AG04450 (cell line): ENCODE measurements around the gene MAPK11. TPM values are rescaled to one million over a fixed set of nuclear protein-coding genes. Genes with fewer than 3 reads are reported as not detected.

Experiments
- CTCF ChIA-PET: fragments of 300-600, 350-600 bp; formaldehyde crosslinking; extraction: SDS; loops from one replicate; lab custom pipeline; 2022; ENCODE audit warnings: antibody characterized with exemption, inconsistent platforms; lab: Charles Lee
- POLR2A ChIA-PET: fragments of 350-600 bp; formaldehyde crosslinking; extraction: SDS; loops from one replicate; lab custom pipeline; 2021; ENCODE audit warnings: antibody characterized with exemption, inconsistent platforms; lab: Yijun Ruan, JAX
- DNase-seq: peaks from one replicate; pipeline ENCODE4 v3.0.0-alpha.2; 2011; ENCODE audit warnings: low read depth, low spot score
- H3K27ac ChIP-seq: one replicate; pipeline ENCODE4 v1.5.1; 2012; ENCODE audit warnings: low read depth, low read length, control low read depth
- H3K27me3 ChIP-seq: one replicate; pipeline ENCODE4 v1.6.0; 2012; ENCODE audit warnings: low read length; ENCODE audit not compliant: control insufficient read depth, insufficient read depth
- H3K4me3 ChIP-seq: 2 replicates; pipeline ENCODE4 v1.5.1; 2011; ENCODE audit warnings: mild to moderate bottlenecking, low read depth, low read length, control low read depth
- H3K9me3 ChIP-seq: 2 replicates; pipeline ENCODE4 v1.5.1; 2012; ENCODE audit warnings: low read length; ENCODE audit not compliant: control insufficient read depth, insufficient read depth
- CTCF ChIP-seq: IDR thresholded peaks from 2 replicates; pipeline ENCODE4 v1.5.1; 2011; ENCODE audit warnings: low read depth, low read length, control low read depth, inconsistent platforms
- polyA plus RNA-seq: library from polyadenylated mRNA; depleted of rRNA; stranded (reverse); fragments of >200 nt; gene quantifications from 2 replicates; pipeline ENCODE4 v1.2.3, GENCODE V29; 2011

The MAPK11 gene
- polyA plus RNA-seq, 1 experiment = 6.7 TPM

GRCh38 chr22:50227579-50228215 is 42.5 kb downstream of the MAPK11 start:
- H3K27ac ChIP-seq = no peak overlapping the region
- H3K4me3 ChIP-seq = no peak overlapping the region
- POLR2A ChIA-PET = interaction anchor here (0.5 kb wide), 1 partner anchor 257 kb away, joined by 5 read pairs; no protein-coding TSS in a partner anchor
- H3K9me3 ChIP-seq = no peaks in the 10 kb centered on the region; the same call in 1 of the 2 replicates
- CTCF ChIA-PET = no interaction called here
- no peaks in the 10 kb centered on the region for H3K27me3 ChIP-seq
- DNase-seq = no peak
- TF ChIP-seq CTCF = no peak

- no peak for DNase-seq
- Histone ChIP-seq H3K4me3 (no peak overlapping the region), H3K27me3 (no peaks in the 10 kb centered on the region), H3K27ac (no peak overlapping the region), H3K9me3 (no peaks in the 10 kb centered on the region; the same call in 1 of the 2 replicates)
- ChIA-PET POLR2A (interaction anchor here (0.5 to 0.6 kb wide), 2 partner anchors 9 to 258 kb away, joined by 3 to 5 read pairs; no protein-coding TSS in a partner anchor), CTCF (no interaction called here)
- no peak for TF ChIP-seq CTCF
These were observed 43.4 kb downstream of the MAPK11 start for GRCh38 chr22:50226875-50227165.

- no peak for TF ChIP-seq CTCF
- CTCF ChIA-PET = no interaction called here
- Histone ChIP-seq H3K4me3 (no peak overlapping the region), H3K27me3 (no peaks in the 10 kb centered on the region), H3K9me3 (peaks cover under 1% of the 10 kb centered on the region; the same call in 1 of the 2 replicates), H3K27ac (no peak overlapping the region)
- POLR2A ChIA-PET = interaction anchor here (0.6 kb wide), 1 partner anchor 10 kb away, joined by 3 read pairs; no protein-coding TSS in a partner anchor
- DNase-seq = no peak
These were observed 43.9 kb downstream of the MAPK11 start for GRCh38 chr22:50226063-50226874.

GRCh38 chr22:50225200-50225969 is 44.8 kb downstream of the MAPK11 start:
- no peak for TF ChIP-seq CTCF
- DNase-seq = no peak
- Histone ChIP-seq H3K27me3 (no peaks in the 10 kb centered on the region), H3K4me3 (no peak overlapping the region), H3K27ac (no peak overlapping the region), H3K9me3 (peaks cover 5% of the 10 kb centered on the region; the same call in 1 of the 2 replicates)
- CTCF ChIA-PET = no interaction called here
- POLR2A ChIA-PET = no interaction called here
